Neuronal stem cell (in vitro differentiated cells): ENCODE data around the gene PHC1.

ENCODE experiments used
- DNase-seq: peaks from one replicate; pipeline ENCODE4 v3.0.0-alpha.2; 2013; ENCODE audit warnings: low spot score
- H2AFZ ChIP-seq: one replicate; pipeline ENCODE4 v1.6.1; 2013; ENCODE audit warnings: mild to moderate bottlenecking, low read length, inconsistent platforms
- H2AK5ac ChIP-seq: 2 replicates; pipeline ENCODE4 v1.6.1; 2013; ENCODE audit warnings: low read depth, mild to moderate bottlenecking, inconsistent platforms, low read length, moderate library complexity, mixed read lengths
- H2BK120ac ChIP-seq: 2 replicates; pipeline ENCODE4 v1.6.1; 2013; ENCODE audit warnings: low read depth, mild to moderate bottlenecking, inconsistent platforms, low read length, moderate library complexity, mixed read lengths
- H2BK12ac ChIP-seq: one replicate; pipeline ENCODE4 v1.6.1; 2013; ENCODE audit warnings: low read length, inconsistent platforms
- H2BK15ac ChIP-seq: 2 replicates; pipeline ENCODE4 v1.6.1; 2013; ENCODE audit warnings: mild to moderate bottlenecking, low read length, inconsistent platforms, mixed read lengths
- H2BK5ac ChIP-seq: one replicate; pipeline ENCODE4 v1.6.1; 2013; ENCODE audit warnings: inconsistent platforms, mild to moderate bottlenecking, low read length, moderate library complexity
- H3K14ac ChIP-seq: one replicate; pipeline ENCODE4 v1.6.1; 2013; ENCODE audit warnings: low read length, inconsistent platforms
- H3K18ac ChIP-seq: 2 replicates; pipeline ENCODE4 v1.6.1; 2013; ENCODE audit warnings: low read length, inconsistent platforms
- H3K23ac ChIP-seq: 2 replicates; pipeline ENCODE4 v1.6.1; 2013; ENCODE audit warnings: low read depth, mild to moderate bottlenecking, mixed read lengths, low read length, inconsistent platforms; ENCODE audit not compliant: poor library complexity
- H3K27ac ChIP-seq: replicated peaks from 3 replicates; pipeline ENCODE4 v1.5.1; 2013; ENCODE audit warnings: low read length, inconsistent platforms
- H3K27me3 ChIP-seq, 3 experiments: 2 replicates each; pipeline ENCODE4 v1.6.1; 2013; ENCODE audit warnings: low read length in 3 of 3, mild to moderate bottlenecking in 2 of 3, inconsistent platforms in 1 of 3, low read depth in 1 of 3, mixed read lengths in 1 of 3, moderate library complexity in 1 of 3; ENCODE audit not compliant: control insufficient read depth in 3 of 3, insufficient read depth in 3 of 3
- H3K36me3 ChIP-seq, 2 donors: replicated peaks in 1 of 2; 2 replicates each; pipeline ENCODE4 v1.6.1; 2013; ENCODE audit warnings: low read length in 2 of 2; ENCODE audit not compliant: control insufficient read depth in 2 of 2, insufficient read depth in 2 of 2
- H3K4ac ChIP-seq: 2 replicates; pipeline ENCODE4 v1.6.1; 2013; ENCODE audit warnings: inconsistent platforms, mild to moderate bottlenecking, low read length, moderate library complexity
- H3K4me1 ChIP-seq, 2 donors: 1 replicate in 1 of 2; 2 replicates in 1 of 2; pipeline ENCODE4 v1.6.1; 2013; ENCODE audit warnings: low read length in 2 of 2, low read depth in 1 of 2; ENCODE audit not compliant: control insufficient read depth in 2 of 2, insufficient read depth in 1 of 2
- H3K4me2 ChIP-seq: one replicate; pipeline ENCODE4 v1.6.1; 2013; ENCODE audit warnings: mild to moderate bottlenecking, low read length, inconsistent platforms; ENCODE audit not compliant: insufficient read depth, poor library complexity, severe bottlenecking
- H3K4me3 ChIP-seq, 2 donors: 2 replicates each; pipeline ENCODE4 v1.5.1; 2013; ENCODE audit warnings: low read length in 2 of 2, mild to moderate bottlenecking in 2 of 2, inconsistent platforms in 1 of 2, moderate library complexity in 1 of 2
- H3K79me1 ChIP-seq: one replicate; pipeline ENCODE4 v1.6.1; 2013; ENCODE audit warnings: low read depth, mild to moderate bottlenecking, inconsistent platforms, low read length, moderate library complexity
- H3K9ac ChIP-seq: one replicate; pipeline ENCODE4 v1.6.1; 2013; ENCODE audit warnings: mild to moderate bottlenecking, low read depth, low read length, inconsistent platforms; ENCODE audit not compliant: poor library complexity
- H3K9me3 ChIP-seq, 2 donors: replicated peaks in 1 of 2; 2 replicates each; pipeline versions ENCODE3 to v1.6.1; 2013; ENCODE audit warnings: low read length in 2 of 2, mild to moderate bottlenecking in 2 of 2, inconsistent platforms in 1 of 2, low read depth in 1 of 2, mixed read lengths in 1 of 2, moderate library complexity in 1 of 2; ENCODE audit not compliant: control insufficient read depth in 2 of 2, insufficient read depth in 1 of 2
- H4K8ac ChIP-seq: one replicate; pipeline ENCODE4 v1.6.1; 2013; ENCODE audit warnings: low read depth, mild to moderate bottlenecking, inconsistent platforms, low read length, moderate library complexity
- H4K91ac ChIP-seq: one replicate; pipeline ENCODE4 v1.6.1; 2013; ENCODE audit warnings: low read length, low read depth, mild to moderate bottlenecking, inconsistent platforms; ENCODE audit not compliant: poor library complexity
- WGBS, 2 donors: extraction: QIAGEN DNeasy Blood & Tissue Kit; methylation state at CpG; one replicate each; pipeline ENCODE4 v1.1.7; 2013; ENCODE audit warnings: missing lambda C conversion rate in 2 of 2, mixed read lengths in 1 of 2; ENCODE audit not compliant: insufficient read length in 2 of 2, insufficient replicate concordance in 1 of 2; ENCODE audit errors: extremely low coverage in 2 of 2; 5-methylcytosine and 5-hydroxymethylcytosine counted together

The PHC1 gene

GRCh38 chr12:8887285-8887715 is 27.0 kb upstream of the PHC1 start:
- Histone ChIP-seq H3K4me1 (no peaks in the 10 kb centered on the region), H2BK5ac (no peak overlapping the region), H3K9ac (no peak overlapping the region), H3K79me1 (no peaks in the 10 kb centered on the region), H3K9me3 (peaks cover 0 to 1% of the 10 kb centered on the region in 2 donors), H4K91ac (no peak overlapping the region), H2AFZ (no peak overlapping the region), H3K36me3 (no peaks in the 10 kb centered on the region), H3K4me3 (no peak overlapping the region), H2AK5ac (no peak overlapping the region), H3K4me2 (no peak overlapping the region), H2BK120ac (no peak overlapping the region), H2BK12ac (no peak overlapping the region), H3K27me3 (no peaks in the 10 kb centered on the region), H2BK15ac (no peak overlapping the region), H3K14ac (no peak overlapping the region), H3K4ac (no peak overlapping the region), H4K8ac (no peak overlapping the region), H3K23ac (no peak overlapping the region), H3K27ac (no peak overlapping the region), H3K18ac (no peak overlapping the region)
- DNase-seq: no peak
- no CpG with 5 or more reads among the region's 4 CpGs for WGBS, 2 donors

DNA sequence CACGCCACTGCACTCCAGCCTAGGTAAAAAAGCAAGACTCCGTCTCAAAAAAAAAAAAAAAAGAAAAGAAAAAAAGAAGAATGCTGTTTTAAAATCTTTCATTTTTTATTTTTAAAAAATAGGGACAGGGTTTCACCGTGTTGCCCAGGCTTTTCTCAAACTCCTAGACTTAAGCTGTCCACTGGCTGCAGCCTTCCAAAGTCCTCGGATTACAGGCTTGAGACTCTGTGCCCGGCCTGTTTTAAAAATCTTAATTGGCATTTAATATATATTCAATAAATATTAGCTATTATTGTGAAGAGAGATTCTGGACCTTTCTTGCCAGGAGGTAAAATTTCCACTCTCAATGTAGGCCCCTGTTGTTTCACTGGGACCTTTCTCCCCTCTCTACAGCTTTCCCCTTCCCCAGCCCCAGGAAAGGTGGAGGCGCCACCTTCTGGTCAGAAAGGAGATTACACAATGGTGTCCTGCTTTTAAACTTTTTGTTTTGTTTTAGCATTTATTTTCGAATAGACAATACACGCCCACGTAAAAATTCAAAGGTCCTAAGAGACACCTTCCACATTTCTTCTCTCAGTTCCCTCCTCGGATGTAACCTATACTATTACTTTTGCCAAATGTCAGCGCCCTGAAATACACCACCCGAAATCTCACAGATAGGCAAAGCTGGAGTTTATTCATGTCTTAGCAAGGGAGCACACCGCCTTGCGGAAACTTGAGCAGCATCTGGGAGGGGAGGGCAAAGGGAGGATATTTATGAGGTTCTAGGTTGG is 23.8 kb upstream of the PHC1 start:
- H3K4me3 ChIP-seq: peak overlapping the region; percentile 23 to 39
- H2BK12ac ChIP-seq: no peak overlapping the region
- DNase-seq: peak; percentile 74
- no peak overlapping the region for H3K23ac ChIP-seq
- H2BK5ac ChIP-seq: no peak overlapping the region
- no peaks in the 10 kb centered on the region for H3K79me1 ChIP-seq
- peak overlapping the region; percentile 77 for H2AFZ ChIP-seq
- H3K27ac ChIP-seq: no peak overlapping the region
- peak overlapping the region; percentile 22 for H3K4me2 ChIP-seq
- H3K9ac ChIP-seq: no peak overlapping the region
- H3K14ac ChIP-seq: no peak overlapping the region
- H4K91ac ChIP-seq: no peak overlapping the region
- H2BK15ac ChIP-seq: no peak overlapping the region
- H2AK5ac ChIP-seq: no peak overlapping the region
- WGBS, 2 donors: no CpG with 5 or more reads among the region's 14 CpGs
- no peak overlapping the region for H2BK120ac ChIP-seq
- no peaks in the 10 kb centered on the region for H3K36me3 ChIP-seq
- no peaks in the 10 kb centered on the region for H3K4me1 ChIP-seq
- peaks cover 0 to 1% of the 10 kb centered on the region in 2 donors for H3K9me3 ChIP-seq
- H3K18ac ChIP-seq: no peak overlapping the region
- H4K8ac ChIP-seq: no peak overlapping the region
- no peak overlapping the region for H3K4ac ChIP-seq
- H3K27me3 ChIP-seq: no peaks in the 10 kb centered on the region

DNA sequence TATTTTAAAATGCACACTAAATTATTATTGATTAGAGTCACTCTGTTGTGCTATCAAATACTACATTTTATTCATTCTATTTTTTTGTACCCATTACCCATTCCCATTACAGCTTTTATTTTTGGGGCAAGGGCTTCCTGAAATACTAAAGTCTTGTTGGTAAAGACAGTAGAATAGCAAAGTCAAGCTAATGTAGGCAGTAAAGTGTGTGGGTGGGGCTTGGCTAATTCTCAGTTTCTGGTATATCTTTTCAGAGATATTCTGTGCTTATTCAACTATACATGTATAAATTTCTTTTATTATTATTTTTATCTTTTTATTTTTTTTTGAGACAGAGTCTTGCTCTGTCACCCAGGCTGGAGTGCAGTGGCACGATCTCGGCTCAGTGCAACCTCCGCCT is 22.3 kb upstream of the PHC1 start:
- H3K23ac ChIP-seq: no peak overlapping the region
- H3K4me3 ChIP-seq: no peak overlapping the region
- no peak overlapping the region for H3K9ac ChIP-seq
- H4K91ac ChIP-seq: no peak overlapping the region
- no peak overlapping the region for H2BK120ac ChIP-seq
- no peak overlapping the region for H2BK5ac ChIP-seq
- no peak overlapping the region for H2BK15ac ChIP-seq
- H3K4ac ChIP-seq: no peak overlapping the region
- no peaks in the 10 kb centered on the region for H3K36me3 ChIP-seq
- H3K27me3 ChIP-seq: no peaks in the 10 kb centered on the region
- no peak overlapping the region for H3K27ac ChIP-seq
- no peaks in the 10 kb centered on the region for H3K4me1 ChIP-seq
- no peaks in the 10 kb centered on the region for H3K79me1 ChIP-seq
- no peak for DNase-seq
- no peak overlapping the region for H3K14ac ChIP-seq
- no peak overlapping the region for H2AFZ ChIP-seq
- no peak overlapping the region for H4K8ac ChIP-seq
- no peak overlapping the region for H3K18ac ChIP-seq
- no CpG with 5 or more reads among the region's 3 CpGs for WGBS, 2 donors
- H2AK5ac ChIP-seq: no peak overlapping the region
- peaks cover 0 to 1% of the 10 kb centered on the region in 2 donors for H3K9me3 ChIP-seq
- no peak overlapping the region for H2BK12ac ChIP-seq
- H3K4me2 ChIP-seq: no peak overlapping the region

DNA sequence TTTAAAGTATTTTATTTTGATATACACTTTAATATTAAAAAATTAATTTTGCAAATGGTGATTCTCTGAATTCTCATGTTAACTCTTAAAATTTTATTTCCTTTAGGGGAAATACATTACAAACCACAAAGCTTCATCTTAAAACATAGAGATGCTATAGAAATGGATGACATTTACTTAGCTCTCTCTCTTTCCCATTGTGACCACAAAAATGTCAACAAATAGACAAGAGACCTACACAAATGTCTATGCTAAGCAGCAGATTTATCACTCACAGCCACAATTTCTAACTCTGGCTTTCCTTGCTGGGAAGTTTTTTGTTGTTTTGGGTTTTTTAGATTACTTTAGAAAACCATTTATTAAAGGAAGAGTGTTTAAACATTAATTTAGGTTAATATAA is 19.9 kb upstream of the PHC1 start:
- Histone ChIP-seq H3K27me3 (no peaks in the 10 kb centered on the region), H3K36me3 (no peaks in the 10 kb centered on the region), H3K23ac (no peak overlapping the region)

More for the DNA sequence above, 19.9 kb upstream of the PHC1 start:
- Histone ChIP-seq H3K14ac (no peak overlapping the region), H2BK15ac (no peak overlapping the region), H3K4me3 (no peak overlapping the region), H3K18ac (no peak overlapping the region), H3K27ac (no peak overlapping the region), H4K91ac (no peak overlapping the region), H2AFZ (no peak overlapping the region), H4K8ac (no peak overlapping the region), H3K4me1 (no peaks in the 10 kb centered on the region), H3K79me1 (no peaks in the 10 kb centered on the region), H2BK12ac (no peak overlapping the region), H2BK5ac (no peak overlapping the region), H3K4ac (no peak overlapping the region), H3K9me3 (no peaks in the 10 kb centered on the region), H3K9ac (no peak overlapping the region), H2AK5ac (no peak overlapping the region), H2BK120ac (no peak overlapping the region), H3K4me2 (no peak overlapping the region)
- DNase-seq: no peak
